HG03442 (cell line): ENCODE results near the gene ARL5A.
"Not testable (repeated sequence)": the region's sequence is repeated elsewhere in the genome, so short reads cannot be mapped to it uniquely, and the experiment has no call there.

Source experiments
- ATAC-seq: cut with Tn5 transposase; IDR thresholded peaks from one replicate; pipeline ENCODE4 v1.9.1; 2021; ENCODE audit warnings: mild to moderate bottlenecking, moderate library complexity; ENCODE audit not compliant: unreplicated experiment

ARL5A gene

DNA sequence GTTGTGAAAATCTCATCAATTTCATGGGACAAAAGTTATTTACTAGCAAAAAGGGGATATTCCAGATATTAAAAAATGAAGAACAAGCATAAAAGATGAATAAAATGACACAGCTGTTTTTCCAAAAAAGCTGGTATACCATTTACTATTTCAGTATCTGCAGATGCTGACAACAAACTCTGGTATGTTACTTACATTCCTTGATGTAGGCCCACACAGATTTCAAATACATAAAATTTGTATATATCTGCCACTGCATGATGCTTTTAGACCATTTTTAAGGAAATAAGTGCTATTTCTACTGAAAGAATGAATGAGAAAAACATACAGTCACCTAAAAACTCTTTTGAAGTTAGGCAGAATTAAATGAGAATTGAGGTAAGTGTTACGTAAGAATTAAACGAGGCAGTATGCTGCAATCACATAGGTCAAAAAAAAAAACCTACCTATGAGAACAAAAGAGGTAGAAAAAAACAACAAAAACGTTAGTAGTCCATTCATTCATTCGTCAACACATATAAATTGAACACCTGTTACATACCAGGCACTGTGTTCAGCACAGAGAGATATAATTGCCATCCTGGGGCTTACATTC lies 32.5 kb downstream of the ARL5A start:
- no peak for ATAC-seq

DNA sequence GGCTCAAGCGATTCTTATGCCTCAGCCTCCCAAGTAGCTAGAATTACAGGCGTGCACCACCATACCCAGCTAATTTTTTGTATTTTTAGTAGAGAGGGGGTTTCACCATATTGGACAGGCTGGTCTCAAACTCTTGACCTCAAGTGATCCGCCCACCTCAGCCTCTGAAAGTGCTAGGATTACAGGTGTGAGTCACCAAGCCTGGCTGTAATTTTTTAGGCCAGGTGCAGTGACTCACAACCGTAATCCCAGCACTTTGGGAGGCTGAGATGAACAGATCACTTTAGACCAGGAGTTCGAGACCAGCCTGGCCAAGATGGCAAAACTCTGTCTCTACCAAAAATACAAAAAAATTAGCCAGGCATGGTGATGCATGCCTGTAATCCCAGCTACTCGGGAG lies 33.8 kb downstream of the ARL5A start:
- ATAC-seq, result not testable (repeated sequence)

DNA sequence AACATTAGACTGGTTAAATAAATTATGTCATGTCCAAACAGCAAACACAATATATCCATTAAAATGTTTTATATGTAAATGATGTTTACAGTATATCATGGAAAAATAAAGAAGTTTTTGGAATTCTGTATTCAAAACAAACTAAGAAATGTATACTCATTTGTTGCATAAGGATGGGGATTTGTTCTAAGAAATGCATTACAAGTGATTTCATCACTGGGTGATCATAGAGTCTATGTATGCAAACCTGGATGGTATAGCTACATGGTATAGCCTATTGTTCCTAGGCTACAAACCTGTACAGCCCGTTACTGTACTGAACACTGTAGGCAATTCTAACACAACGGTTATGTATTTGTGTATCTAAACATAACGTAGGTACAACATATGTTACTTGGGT lies 35.1 kb downstream of the ARL5A start:
- no peak for ATAC-seq

DNA sequence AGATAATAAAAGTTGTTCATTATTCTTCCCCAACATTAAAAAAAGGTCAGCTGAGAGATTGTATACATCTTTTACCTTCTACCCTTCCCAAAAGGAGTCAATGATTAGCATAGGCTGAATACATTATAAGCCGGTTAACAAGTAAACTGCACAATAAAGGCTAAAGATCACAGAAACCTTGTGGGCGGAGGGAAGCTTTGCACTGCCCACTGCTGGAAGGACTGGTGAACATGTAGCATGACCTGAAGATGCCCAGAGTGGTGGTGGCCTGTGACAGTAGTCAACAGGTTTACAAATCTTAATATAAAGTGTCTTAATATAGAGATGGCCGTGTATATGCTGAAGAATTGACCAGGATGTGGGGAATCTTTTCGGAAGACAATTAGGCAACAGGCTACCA lies 35.6 kb downstream of the ARL5A start:
- ATAC-seq, result no peak

DNA sequence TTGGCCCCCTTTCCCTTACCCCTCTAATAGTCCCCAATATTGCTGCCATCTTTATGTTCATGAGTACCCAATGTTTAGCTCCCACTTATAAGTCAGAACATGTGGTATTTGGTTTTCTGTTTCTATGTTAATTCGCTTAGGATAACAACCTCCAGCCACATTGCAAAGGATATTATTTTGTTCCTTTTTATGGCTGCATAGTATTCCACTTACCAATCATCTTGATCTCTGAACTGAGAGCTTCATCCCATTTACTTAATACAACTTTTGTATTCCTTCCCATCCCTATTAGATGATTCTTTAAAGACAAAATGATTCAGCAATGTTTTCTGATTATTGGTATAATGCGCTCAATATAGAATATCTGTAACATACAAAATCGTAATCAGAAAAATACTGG lies 36.7 kb downstream of the ARL5A start:
- no peak for ATAC-seq

DNA sequence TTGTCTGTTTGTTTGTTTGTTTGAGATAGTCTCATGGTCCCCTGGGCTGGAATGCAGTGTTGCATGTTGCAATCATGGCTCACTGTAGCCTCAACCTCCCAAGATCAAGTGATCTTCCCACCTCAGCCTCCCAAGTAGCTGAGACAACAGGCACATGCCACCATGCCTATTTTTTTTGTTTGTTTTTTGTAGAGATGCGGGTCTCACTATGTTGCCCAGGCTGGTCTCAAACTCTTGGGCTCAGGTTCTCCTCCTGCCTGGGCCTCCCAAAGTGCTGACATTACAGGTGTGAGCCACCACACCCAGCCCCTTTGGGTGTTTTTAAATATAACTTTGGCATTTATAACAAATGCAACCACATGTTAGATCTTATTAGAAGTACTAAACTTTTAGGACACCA lies 37.5 kb downstream of the ARL5A start:
- ATAC-seq, result no peak

DNA sequence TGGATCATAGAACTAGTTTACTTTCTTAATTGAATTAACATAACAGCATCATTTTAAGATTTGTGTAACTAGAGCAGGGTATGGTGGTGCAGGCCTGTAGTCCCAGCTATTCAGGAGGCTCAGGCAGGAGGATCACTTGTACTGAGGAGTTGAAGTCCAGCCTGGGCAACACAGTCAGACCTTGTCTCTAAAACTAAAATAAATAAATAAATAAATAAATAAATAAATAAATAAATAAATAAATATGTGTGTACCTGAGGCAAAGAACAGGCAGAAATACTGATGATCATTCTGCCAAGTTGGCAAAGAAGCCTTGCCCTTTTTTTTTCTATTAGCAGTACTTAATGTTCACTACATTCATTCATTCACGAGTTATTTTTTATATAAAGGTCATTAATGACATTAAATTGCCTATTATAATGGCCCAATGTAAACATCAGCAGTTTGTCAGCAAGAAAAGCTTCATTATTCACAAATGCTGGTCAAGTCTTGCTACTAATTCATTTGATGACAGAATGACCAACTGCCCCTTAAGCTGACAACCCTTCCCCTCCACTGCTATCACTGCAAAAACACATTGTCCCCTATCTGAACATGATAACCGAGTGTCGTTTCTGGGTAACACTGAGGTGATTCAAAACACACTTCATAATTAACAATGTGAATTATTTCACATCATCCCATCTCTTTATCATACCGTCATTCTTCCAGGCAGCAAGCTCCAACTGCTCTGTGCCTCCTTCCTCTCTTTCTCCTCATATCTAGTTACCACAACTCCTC lies 39.0 kb downstream of the ARL5A start:
- no peak for ATAC-seq

DNA sequence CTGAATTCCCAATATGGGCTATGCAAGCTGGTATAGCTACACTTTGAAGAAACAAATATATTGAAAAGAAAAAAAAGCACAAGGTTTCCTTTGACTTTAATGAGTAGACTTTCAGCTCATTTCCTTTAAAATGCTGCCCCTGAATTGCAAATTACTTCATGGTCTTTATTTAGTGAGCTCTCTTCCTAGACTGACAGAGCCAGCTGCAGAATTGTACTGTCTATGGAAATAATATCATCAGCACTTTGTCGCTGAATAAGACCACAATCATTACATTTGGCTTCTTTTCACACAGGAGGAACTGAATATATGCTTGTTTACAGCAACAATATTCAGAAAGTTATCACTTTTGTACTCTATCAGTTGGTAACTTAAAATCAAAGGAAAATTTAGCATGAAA lies 41.7 kb downstream of the ARL5A start:
- ATAC-seq, result no peak

DNA sequence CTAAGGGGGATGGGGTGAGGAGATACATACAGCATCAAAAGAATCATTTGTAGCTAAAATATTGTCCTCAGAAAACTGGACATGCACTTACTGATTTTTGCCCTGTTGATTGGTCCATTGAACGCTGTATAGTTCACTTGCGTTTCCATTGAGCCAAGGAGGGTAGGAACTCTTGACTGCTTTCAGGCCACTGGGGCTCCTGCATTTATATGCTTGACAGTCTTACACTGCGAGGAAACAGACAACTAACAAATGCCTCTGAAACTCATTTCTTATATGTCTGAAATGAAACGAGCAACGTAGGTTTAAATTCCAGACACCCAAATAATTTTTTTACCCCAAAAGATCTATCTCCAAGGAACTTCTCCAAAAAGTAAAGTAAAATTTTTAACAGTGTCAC lies 42.1 kb downstream of the ARL5A start:
- no peak for ATAC-seq

DNA sequence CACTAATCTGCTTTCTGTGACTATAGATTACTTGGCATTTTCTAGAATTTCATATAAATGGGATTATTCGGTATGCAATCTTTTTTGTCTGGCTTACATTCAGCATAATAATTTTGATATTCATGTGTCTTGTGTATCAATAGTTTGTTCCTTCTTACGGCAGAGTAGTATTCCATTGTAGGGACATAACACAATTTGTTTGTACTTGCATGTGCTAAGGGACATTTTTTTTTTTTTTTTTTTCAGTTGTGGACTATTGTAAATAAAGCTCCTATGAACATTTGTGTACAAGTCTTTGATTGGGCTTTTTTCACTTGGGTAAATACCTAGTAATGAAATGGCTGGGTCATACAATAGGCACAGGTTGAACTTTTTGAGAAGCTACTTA lies 45.1 kb downstream of the ARL5A start:
- no peak for ATAC-seq

DNA sequence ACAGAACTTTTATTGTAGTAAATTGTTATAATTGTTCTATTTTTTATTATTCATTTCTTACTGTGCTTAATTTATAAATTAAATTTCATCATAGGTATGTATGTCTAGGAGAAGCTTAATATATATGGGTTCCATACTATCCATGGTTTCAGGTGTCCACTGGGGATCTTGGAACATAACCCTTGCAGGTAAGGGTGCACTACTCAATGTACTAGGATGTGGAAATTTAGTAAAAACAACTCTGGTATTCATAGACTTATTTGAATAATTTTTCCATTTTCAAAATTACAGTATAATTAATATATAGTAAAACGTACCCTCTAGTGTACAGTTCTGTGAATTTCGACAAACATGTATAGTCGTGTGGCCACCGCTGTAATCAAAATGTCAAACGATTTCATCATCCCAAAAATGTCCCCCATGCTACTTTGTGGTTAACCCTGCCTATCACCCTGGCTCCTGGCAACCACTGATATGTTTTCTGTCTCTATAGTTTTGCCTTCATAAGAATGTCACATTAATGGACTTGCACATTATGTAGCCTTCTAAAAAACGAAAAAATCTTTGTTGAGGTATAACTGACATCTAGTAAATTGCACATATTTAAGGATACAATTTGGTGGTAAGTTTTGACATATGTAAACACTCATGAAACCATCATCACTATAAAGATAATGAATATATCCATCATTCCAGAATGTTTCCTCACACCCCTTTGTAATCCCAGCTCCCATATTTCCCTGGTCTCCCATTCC lies 45.7 kb downstream of the ARL5A start:
- ATAC-seq, result no peak

DNA sequence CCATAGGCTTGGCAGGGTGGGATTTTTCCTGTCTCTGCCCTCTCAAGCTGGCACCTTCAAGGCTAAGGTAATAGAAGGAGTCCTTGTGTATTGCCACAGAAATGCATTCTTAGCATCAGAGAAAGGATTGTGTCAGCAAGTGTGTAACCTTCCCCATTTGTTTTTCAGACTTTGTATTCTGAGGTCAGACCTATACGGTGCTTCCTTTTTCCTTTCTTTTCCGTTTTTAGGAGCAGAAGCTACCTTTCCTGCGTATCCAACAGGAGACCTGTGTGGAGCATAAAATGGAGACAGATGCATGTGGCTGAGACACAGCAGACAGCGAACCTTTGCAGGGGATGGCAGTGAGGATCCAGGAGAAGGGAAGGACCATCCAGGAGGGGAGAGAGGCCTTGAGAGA lies 46.6 kb downstream of the ARL5A start:
- no peak for ATAC-seq

DNA sequence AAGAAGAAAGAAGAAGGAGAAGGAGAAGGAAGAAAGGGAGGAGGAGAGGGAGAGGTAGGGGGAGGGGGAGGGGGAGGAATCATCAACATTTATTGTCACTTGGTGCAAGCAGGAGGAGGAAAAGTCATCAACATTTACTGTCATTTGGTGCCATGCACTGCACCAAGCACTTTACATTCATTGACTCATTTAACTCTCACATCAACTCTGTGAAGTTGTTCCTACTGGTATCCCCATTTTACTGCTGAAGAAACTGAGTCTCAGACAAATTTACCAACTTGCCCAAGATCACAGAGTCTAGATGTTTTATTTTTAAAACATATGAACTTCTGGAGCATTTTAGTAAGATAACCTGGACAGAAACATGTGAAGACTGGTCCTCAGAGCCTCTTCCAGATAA lies 47.3 kb downstream of the ARL5A start:
- no peak for ATAC-seq

DNA sequence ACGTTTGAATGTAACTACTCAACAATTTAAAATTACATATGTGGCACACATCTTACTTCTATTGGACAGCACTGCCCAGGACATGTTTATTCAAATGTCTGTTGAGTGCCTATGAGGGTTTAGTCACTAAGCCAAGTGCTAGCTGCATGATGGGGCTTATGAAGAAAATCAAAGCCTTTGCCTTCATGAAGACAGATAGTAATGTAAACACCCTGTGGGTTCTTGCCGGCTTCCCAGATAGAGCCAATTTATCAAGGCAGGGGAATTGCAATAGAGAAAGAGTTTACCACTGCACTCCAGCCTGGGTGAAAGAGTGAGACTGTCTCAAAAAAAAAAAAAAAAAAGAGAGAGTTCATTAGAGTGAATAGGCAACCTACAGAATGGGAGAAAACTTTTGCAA lies 50.3 kb downstream of the ARL5A start:
- ATAC-seq, result no peak

DNA sequence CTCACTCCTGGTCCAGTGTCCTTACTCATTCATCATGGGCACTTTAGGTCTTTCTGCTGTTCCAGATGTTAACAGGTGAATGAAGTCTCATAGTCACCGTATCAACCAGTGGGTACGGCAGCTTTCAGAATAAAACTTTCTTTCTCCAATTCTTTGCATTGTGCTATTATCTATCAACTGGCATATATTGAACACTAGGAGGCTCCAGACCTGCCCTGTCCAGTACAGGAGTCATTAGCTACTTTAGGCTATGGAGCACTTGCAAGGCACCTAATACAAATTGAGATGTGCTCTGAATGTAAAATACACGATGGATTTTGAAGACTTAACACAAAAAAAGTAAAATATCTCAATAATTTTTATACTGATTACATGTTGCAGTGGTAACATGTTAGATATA lies 50.7 kb downstream of the ARL5A start:
- ATAC-seq, result no peak

DNA sequence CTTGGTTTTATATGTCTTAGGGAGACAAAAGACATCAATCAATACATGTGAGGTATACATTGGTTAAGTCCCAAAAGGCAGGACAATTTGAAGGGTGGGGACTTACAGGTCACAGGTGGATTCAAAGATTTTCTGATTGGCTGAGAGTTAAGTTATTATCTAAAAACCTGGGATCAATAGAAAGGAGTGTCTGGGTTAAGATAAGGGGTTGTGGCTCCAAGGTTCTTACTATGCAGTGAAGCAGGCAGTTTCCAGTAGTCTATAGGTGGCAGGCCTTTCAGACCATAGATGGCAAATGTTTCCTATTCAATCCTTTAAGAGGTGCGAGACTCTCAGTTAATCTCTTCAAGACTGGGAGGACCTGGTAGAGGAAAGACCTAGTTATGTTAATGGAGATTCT lies 51.9 kb downstream of the ARL5A start:
- no peak for ATAC-seq

DNA sequence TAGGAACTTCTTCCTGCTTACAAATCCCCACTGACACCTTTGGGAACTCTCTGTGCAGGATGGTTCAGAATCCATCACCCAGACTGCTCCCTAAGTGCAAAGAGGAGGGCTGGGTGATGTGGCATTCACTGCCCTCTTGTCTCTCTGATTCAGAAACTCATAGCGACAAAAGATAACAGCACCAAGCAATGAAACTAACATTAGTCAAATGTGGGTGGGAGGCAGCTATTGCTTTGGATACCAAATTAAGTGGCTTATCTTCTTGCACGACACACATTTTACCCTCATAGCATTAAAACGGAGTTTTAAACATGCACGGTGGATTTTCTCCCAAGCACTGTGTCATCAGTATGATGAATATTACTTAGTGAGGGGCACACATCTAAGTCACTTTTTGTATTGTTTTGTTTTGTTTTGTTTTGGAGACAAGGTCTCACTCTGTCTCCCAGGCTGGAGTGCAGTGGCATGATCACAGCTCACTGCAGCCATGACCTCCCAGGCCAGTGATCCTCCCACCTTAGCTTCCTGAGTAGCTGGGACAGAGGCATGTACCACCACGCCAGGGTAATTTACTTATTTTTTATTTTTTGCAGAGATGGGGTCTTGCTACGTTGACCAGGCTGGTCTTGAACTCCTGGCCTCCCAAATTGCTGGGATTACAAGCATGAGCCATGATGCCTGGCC lies 53.0 kb downstream of the ARL5A start:
- ATAC-seq, result peak; percentile 21

DNA sequence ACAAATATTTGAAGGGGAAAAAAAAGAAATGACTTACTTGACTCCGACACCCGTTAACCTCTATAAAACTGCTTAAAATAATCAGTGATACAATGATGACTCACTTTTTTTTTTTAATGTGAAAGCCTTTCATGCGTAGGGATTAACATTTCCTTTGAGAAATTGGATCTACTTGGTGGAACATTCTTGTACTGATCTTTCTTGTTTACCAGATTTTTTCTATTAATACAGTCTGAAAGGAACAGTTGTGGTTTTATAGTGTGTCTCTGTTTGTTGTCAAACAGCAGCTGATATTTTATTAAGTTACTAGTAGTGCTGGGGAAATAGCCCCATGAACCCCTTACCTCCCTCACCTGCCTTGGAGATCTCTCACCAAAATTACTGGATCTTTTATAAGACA lies 53.7 kb downstream of the ARL5A start:
- no peak for ATAC-seq

DNA sequence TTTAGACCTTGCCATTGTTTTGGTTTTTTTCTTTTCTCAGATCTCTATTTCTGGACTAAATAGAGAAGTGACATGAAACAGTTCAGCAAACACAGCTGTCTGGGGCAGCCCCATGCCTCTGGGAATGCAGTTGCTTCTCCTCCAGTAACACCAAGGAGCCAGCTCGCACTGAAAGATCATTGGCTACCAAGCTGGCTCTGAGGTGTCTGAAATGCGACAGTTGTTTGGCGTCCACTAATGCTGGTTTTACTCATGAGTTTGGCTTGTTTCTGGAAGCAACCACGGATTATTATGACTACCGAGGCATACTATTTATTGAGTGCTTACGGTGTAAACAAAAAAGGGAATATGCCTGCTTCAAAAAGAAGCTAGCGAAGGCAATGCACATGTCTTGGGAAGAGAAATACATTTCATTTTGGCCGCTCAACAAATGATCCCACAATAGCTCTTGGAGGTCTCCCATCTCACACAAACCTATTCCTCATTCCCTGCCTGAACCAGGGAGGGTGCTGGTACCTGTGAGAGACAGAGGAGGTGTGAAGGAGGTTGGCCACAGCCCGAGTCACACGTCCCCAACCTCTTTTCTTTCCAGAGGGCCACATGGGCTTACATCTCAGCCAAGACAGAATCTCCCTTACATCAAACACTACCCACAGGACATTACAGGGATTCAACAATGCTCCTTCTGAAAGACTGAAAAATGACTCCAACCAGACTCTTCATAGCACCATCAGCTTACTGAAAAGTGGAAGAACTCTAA lies 56.4 kb downstream of the ARL5A start:
- ATAC-seq, result peak; percentile 94

DNA sequence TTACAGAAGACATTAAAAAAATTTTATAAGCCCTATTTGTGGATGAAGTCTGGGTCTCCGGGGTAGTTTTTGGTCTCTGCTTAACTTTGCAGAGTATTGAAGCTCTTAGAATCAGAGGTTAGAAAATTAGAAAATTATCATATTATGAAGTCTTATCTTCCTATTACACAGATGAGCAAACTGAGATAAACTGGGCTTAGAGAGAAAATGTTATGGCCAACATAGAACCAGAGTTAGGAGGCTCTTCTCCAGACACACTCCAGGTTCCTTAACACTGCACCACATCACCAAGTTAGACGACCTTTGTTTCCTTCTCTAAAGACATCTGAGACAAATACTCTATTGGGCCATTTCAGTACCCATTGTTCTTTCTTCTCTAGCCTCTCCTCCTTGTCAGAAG lies 57.2 kb downstream of the ARL5A start:
- ATAC-seq, result no peak

DNA sequence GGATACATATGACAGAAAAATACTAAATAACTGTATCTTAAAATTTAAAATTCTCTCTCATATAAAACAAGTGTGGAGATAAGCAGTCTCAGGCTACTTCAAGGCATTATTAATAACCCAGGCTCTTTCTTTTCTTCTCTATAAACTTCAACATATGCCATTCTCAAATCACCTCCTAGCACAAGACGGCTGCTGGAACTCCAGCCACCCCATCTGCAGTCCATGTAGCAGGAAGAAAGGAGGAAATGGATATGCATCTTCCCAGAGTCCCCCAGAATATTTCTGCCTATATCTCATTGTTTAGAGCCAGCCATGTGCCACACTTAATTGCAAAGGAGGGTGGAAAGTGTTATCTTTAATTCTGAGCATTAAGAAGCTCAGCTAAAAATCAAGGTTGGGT lies 58.6 kb downstream of the ARL5A start:
- ATAC-seq, result no peak
